PFSK-1 (cell line): ENCODE measurements around the gene SETD4.

Source experiments
- FOXP2 ChIP-seq: optimal IDR thresholded peaks from 2 replicates; pipeline ENCODE3; 2011; ENCODE audit warnings: borderline replicate concordance, control low read depth, inconsistent platforms; ENCODE audit not compliant: insufficient read depth; ENCODE audit errors: extremely low read length, extremely low read depth
- POLR2AphosphoS5 ChIP-seq: IDR thresholded peaks from 2 replicates; pipeline ENCODE4 v1.6.1; 2012; ENCODE audit warnings: low read depth, mild to moderate bottlenecking, control low read depth, low read length, moderate library complexity
- SIN3A ChIP-seq: IDR thresholded peaks from 2 replicates; pipeline ENCODE4 v1.6.1; 2012; ENCODE audit warnings: mild to moderate bottlenecking, low read length, moderate library complexity, borderline replicate concordance; ENCODE audit not compliant: insufficient read depth
- TAF1 ChIP-seq: IDR thresholded peaks from 2 replicates; pipeline ENCODE4 v1.6.1; 2012; ENCODE audit warnings: low read length, control low read depth, borderline replicate concordance; ENCODE audit not compliant: insufficient read depth
- TF ChIP-seq, protein P1 (sequence below), 2 experiments: IDR thresholded peaks; 2 replicates each; pipeline versions ENCODE4 v1.6.1 to v1.8.0; 2011 to 2012; ENCODE audit warnings: low read depth in 2 of 2, low read length in 2 of 2, control low read depth in 1 of 2, inconsistent platforms in 1 of 2, mild to moderate bottlenecking in 1 of 2, moderate library complexity in 1 of 2; ENCODE audit not compliant: insufficient read depth in 1 of 2

DNA sequence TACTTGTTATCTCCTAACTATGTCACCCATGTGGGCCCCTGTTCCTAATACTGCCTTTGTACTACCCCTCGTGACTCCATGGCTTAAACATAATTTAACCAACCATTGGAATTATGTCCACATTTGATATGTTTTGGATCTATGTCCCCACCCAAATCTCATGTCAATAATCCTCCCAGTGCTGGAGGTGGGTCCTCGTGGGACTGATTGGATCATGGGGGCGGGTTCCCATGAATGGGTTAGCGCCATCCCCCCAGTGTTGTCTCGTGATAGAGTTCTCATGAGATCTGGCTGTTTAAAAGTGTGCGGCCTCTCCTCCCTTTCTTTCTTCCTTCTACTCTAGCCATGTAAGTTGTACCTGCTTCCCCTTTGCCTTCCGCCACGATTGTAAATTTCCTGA is 19.3 kb upstream of the SETD4 start:
- TF ChIP-seq POLR2AphosphoS5 (no peak), TAF1 (no peak), SIN3A (no peak), FOXP2 (no peak)
- TF ChIP-seq, protein P1, sequence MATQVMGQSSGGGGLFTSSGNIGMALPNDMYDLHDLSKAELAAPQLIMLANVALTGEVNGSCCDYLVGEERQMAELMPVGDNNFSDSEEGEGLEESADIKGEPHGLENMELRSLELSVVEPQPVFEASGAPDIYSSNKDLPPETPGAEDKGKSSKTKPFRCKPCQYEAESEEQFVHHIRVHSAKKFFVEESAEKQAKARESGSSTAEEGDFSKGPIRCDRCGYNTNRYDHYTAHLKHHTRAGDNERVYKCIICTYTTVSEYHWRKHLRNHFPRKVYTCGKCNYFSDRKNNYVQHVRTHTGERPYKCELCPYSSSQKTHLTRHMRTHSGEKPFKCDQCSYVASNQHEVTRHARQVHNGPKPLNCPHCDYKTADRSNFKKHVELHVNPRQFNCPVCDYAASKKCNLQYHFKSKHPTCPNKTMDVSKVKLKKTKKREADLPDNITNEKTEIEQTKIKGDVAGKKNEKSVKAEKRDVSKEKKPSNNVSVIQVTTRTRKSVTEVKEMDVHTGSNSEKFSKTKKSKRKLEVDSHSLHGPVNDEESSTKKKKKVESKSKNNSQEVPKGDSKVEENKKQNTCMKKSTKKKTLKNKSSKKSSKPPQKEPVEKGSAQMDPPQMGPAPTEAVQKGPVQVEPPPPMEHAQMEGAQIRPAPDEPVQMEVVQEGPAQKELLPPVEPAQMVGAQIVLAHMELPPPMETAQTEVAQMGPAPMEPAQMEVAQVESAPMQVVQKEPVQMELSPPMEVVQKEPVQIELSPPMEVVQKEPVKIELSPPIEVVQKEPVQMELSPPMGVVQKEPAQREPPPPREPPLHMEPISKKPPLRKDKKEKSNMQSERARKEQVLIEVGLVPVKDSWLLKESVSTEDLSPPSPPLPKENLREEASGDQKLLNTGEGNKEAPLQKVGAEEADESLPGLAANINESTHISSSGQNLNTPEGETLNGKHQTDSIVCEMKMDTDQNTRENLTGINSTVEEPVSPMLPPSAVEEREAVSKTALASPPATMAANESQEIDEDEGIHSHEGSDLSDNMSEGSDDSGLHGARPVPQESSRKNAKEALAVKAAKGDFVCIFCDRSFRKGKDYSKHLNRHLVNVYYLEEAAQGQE (IDR thresholded peaks at IDR 0.05; ENCODE audit: insufficient read depth in 1 of 2, low read depth in 2 of 2, low read length in 2 of 2): no peak
